Activated CD8-positive, alpha-beta memory T cell treated with anti-CD3 and anti-CD28 coated beads for 4 hours (primary cell): ENCODE results near the gene CRAT.

ENCODE experiments used
- DNase-seq, 2 donors: peaks; one replicate each; pipeline ENCODE4 v3.0.0-alpha.2; 2020; ENCODE audit warnings: low read depth in 2 of 2

Gene CRAT

DNA sequence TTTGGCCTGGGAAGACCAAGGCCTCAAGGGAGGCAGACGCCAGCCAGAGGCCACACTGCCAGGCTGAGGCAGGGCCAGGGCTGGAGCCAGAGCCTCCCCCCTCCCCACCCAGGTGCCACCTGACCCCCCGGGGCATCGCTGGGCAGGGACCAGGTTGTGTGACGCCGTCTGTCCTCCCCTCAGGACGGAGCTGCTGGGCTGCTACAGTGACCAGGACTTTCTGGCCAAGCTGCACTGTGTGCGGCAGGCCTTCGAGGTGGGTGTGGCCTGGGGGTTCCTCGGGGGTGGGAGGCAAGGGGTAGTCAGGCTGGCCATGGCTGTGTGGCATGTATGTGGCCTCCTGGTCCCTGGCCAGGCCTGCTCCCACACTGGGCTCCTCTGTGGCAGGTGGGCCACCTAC is 47.5 kb downstream of the CRAT start:
- no peak for DNase-seq

- DNase-seq, result no peak
These were observed 49.6 kb downstream of the CRAT start for GRCh38 chr9:129060991-129061390.

DNA sequence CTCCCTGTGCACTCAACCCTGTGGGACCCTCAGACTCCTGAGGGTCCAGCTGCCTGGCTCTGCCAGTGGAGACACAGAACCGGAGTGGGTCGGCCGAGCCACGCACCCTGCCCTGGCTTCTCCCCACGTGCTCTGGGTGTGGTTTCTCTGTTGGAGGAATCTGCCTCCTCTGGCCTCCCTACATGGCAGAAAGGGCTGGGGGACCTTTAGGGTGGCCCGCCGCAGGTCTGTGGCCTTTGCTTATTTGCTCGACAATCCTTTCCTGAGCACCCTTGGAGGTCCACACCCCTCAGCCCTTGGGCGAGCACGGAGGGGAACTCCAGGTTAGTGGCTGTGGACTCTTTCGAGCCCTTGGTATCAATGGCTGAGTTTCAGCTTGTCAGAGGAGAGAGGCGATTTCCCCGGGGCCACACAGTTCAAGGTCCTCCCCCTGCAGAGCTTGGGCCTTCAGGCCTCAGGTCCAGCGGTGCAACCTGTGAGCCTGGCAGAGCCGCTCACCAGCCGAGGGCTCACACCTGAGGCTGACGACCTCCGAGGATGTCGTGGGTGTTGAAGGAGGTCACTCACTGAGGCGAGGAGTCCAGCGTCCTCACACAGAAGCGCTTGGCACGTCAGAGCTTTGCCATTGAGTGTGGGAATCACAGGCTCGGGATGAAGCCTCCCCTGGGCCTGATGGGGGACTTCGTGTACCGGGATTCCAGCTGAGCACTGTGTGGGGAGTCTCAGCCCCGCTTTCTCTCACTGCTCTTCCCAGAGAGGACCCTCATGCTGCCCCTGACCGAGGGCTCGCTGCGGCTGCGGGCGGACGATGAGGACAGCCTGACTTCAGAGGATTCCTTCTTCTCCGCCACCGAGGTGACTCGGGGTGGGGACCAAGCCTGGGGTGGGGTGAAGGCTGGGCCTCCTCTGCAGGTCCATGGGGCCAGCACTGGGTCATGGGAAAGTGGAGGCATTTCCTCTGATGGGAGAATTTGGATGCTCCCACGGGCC is 50.5 kb downstream of the CRAT start:
- DNase-seq, result no peak

DNA sequence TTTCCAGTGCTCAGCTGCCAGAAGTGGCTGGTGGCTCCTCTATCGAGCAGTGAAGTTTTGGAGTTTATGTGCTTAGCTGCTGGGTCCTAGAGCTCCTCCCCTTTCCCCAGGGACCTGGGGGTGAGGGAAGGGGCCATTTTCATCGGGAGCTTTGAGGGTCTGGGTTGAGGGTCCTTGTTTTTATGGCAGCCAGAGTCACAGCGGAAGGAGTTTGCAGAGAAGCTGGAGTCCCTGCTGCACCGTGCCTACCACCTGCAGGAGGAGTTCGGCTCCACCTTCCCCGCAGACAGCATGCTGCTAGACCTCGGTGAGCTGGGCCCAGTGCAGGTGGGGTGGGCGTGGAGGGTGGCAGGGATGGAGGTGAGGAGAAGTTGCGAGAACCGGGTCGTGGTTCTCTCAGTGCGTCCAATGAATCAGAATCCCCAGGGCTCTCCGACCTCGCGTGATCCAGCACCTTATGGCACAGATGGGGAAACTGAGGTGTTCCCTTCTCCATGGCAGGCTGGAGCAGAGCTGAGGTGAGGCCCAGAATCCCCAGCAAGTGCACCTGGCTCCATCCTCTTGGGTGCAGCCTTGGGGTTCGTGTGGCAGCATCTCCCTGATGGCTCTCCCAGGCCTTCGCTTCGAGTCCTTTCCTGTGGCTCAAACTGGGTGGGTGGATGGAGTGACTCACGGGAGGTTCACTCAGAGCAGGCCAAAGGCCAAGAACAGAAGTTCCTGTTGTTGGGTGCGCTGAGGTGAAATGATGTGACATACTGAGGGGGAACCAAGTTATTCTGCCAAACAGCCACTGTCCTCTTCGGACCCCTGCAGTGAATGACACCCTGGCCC is 51.4 kb downstream of the CRAT start:
- no peak for DNase-seq

GRCh38 chr9:129054163-129054851 is 56.3 kb downstream of the CRAT start:
- DNase-seq, result no peak

DNA sequence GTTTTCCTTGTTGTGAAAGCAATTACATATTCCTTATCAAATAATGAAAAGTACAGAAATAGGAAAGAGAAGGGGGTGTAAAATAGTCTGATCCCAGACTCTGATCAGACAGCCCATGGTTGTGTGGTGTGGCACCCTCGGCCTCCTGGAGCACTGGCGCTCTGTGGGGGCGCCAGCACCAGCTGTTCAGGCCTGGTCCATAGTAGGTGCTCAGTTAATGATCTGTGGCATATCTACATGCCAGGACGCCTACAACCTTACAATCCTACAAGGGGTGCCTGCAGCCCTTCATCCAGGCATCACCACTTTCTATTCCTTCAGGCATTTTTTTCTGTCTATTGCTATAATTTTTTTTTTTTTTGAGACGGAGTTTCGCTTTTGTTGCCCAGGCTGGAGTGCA is 57.6 kb downstream of the CRAT start:
- DNase-seq, result no peak

DNA sequence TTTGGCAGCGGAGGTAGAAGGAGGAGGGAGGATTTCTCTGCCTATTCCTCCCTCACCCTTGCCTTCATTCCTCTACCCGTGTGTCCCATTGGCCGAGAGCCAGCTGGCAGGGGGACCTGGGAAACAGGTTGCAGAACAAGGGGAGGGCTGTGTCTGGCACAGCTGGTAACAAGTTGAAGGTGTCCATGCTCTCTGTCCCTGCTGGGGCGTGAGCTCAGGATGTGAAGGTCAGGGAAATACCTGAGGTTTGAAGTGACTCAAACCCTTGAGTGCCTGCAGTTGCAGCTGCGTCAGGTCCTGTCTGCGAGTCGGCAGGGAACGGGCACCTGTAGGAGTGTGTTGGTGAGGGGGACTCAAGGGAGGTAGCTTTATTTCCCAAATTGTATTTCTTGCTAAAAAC is 58.0 kb downstream of the CRAT start:
- no peak for DNase-seq
